Endothelial cell of umbilical vein (primary cell): ENCODE data around the gene CNR2. TPM values are rescaled to one million over a fixed set of nuclear protein-coding genes. Genes with fewer than 3 reads are reported as not detected.
"Not testable (repeated sequence)": the region's sequence is repeated elsewhere in the genome, so short reads cannot be mapped to it uniquely, and the experiment has no call there.

Source experiments
- BruUV-seq: library from RNA; stranded (reverse); fragments of 400-500 nt; replicated peaks from 2 replicates; lab custom pipeline; 2021; lab: Mats Ljungman, UMichigan
- CTCF ChIA-PET: fragments of 300-600, 350-600 bp; sonication (Branson Sonifier 250); formaldehyde crosslinking; loops from one replicate; lab custom pipeline; 2021; ENCODE audit warnings: antibody characterized with exemption, inconsistent platforms; lab: Charles Lee
- POLR2A ChIA-PET: fragments of 300-600, 350-600 bp; sonication (Branson Sonifier 250); formaldehyde crosslinking; loops from one replicate; lab custom pipeline; 2021; ENCODE audit warnings: antibody characterized with exemption, inconsistent platforms; lab: Charles Lee
- DNase-seq: peaks from one replicate; pipeline ENCODE4 v3.0.0-alpha.2; 2011; ENCODE audit warnings: low read depth, low spot score
- FAIRE-seq: peaks from 2 replicates; lab custom pipeline; 2011; peaks lifted over from hg19 to GRCh38; lab: Jason Lieb, UNC
- H2AFZ ChIP-seq: 2 replicates; pipeline ENCODE4 v1.6.0; 2012; ENCODE audit warnings: low read depth, low read length, control low read depth, inconsistent platforms
- H3K27ac ChIP-seq: 2 replicates; pipeline ENCODE4 v1.5.1; 2011; ENCODE audit warnings: low read depth, mild to moderate bottlenecking, control low read depth, low read length, moderate library complexity; ENCODE audit not compliant: insufficient read depth
- H3K27me3 ChIP-seq, 2 experiments: 2 replicates each; pipeline versions ENCODE4 v1.6.0 to v1.6.1; 2011; ENCODE audit warnings: low read length in 2 of 2, mixed read lengths in 1 of 2; ENCODE audit not compliant: control insufficient read depth in 2 of 2, insufficient read depth in 2 of 2
- H3K36me3 ChIP-seq, 2 experiments: 2 replicates in 1 of 2; 3 replicates in 1 of 2; pipeline ENCODE4 v1.5.1; 2011; ENCODE audit warnings: low read length in 2 of 2, mild to moderate bottlenecking in 1 of 2, moderate library complexity in 1 of 2; ENCODE audit not compliant: control insufficient read depth in 2 of 2, insufficient read depth in 2 of 2; ENCODE audit errors: extremely low read depth in 1 of 2
- H3K4me1 ChIP-seq: 3 replicates; pipeline ENCODE4 v1.5.1; 2011; ENCODE audit warnings: mild to moderate bottlenecking, low read length; ENCODE audit not compliant: control insufficient read depth, insufficient read depth; ENCODE audit errors: extremely low read depth
- H3K4me2 ChIP-seq: 2 replicates; pipeline ENCODE4 v1.6.1; 2011; ENCODE audit warnings: low read length, control low read depth, mixed read lengths; ENCODE audit not compliant: insufficient read depth
- H3K4me3 ChIP-seq, 3 experiments: fragments of 200-600 bp in 1 of 3; sonication (generic), shearing (Covaris generic) in 1 of 3; replicated peaks in 1 of 3; 2 replicates each; pipeline ENCODE4 v1.5.1; 2011 to 2016; ENCODE audit warnings: control low read depth in 3 of 3, low read length in 3 of 3, mild to moderate bottlenecking in 2 of 3, inconsistent platforms in 1 of 3, low read depth in 1 of 3, moderate library complexity in 1 of 3; ENCODE audit not compliant: insufficient read depth in 1 of 3
- H3K79me2 ChIP-seq: 2 replicates; pipeline ENCODE4 v1.6.0; 2012; ENCODE audit warnings: low read length, inconsistent platforms; ENCODE audit not compliant: control insufficient read depth, insufficient read depth
- H3K9ac ChIP-seq: replicated peaks from 2 replicates; pipeline ENCODE3; 2011; ENCODE audit warnings: low read length, control low read depth; ENCODE audit not compliant: insufficient read depth; ENCODE audit errors: extremely low read depth
- H3K9me1 ChIP-seq: replicated peaks from 3 replicates; pipeline ENCODE4 v1.6.0; 2011; ENCODE audit warnings: mild to moderate bottlenecking, low read length; ENCODE audit not compliant: control insufficient read depth, insufficient read depth; ENCODE audit errors: extremely low read depth
- H3K9me3 ChIP-seq: replicated peaks from 2 replicates; pipeline ENCODE4 v1.5.1; 2012; ENCODE audit warnings: low read length, inconsistent platforms; ENCODE audit not compliant: control insufficient read depth, insufficient read depth
- H4K20me1 ChIP-seq: replicated peaks from 2 replicates; pipeline ENCODE3; 2011; ENCODE audit warnings: mild to moderate bottlenecking, low read length; ENCODE audit not compliant: control insufficient read depth, insufficient read depth; ENCODE audit errors: extremely low read depth
- FOS ChIP-seq: IDR thresholded peaks from 2 replicates; pipeline ENCODE4 v1.6.1; 2011; ENCODE audit warnings: mild to moderate bottlenecking, low read length, moderate library complexity, borderline replicate concordance; ENCODE audit not compliant: insufficient read depth
- GATA2 ChIP-seq: IDR thresholded peaks from 2 replicates; pipeline ENCODE4 v1.7.0; 2011; ENCODE audit warnings: low read depth, mild to moderate bottlenecking, moderate library complexity, mixed read lengths, low read length; ENCODE audit not compliant: insufficient read length, insufficient read depth
- MYC ChIP-seq: IDR thresholded peaks from one replicate; pipeline ENCODE4 v1.6.1; 2011; ENCODE audit warnings: mild to moderate bottlenecking, low read depth, low read length
- POLR2A ChIP-seq: IDR thresholded peaks from 2 replicates; pipeline ENCODE4 v1.6.1; 2012; ENCODE audit warnings: low read depth, mild to moderate bottlenecking, control low read depth, low read length
- dilution Hi-C: fragments of 300-500 bp; cut with MboI; formaldehyde crosslinking; loops from one replicate; pipeline ENCODE4 v1.15.0; 2019; ENCODE audit warnings: low sequenced_read_pairs; ENCODE audit not compliant: extremely low pct_ligation_motif_present
- intact Hi-C: fragments of 100-400 bp; cut with micrococcal nuclease; formaldehyde crosslinking; loops from one replicate; pipeline ENCODE4 v1.10.0; 2022
- polyA plus RNA-seq, 4 experiments: library from polyadenylated mRNA; depleted of rRNA in 3 of 4; stranded (reverse) in 3 of 4; unstranded in 1 of 4; fragments of >200 nt; gene quantifications; 2 replicates each; pipeline versions ENCODE4 v1.2.1 to v1.2.3, GENCODE V29; 2011 to 2012; ENCODE audit warnings: missing spikeins in 1 of 4
- total RNA-seq: library from RNA; stranded (reverse); gene quantifications from 2 replicates; pipeline ENCODE4 v1.2.3, GENCODE V29; 2021
- TF ChIP-seq, protein P1 (sequence below), 2 donors: IDR thresholded peaks; 1 replicate in 1 of 2; 2 replicates in 1 of 2; pipeline ENCODE4 v1.5.1; 2011; ENCODE audit warnings: low read length in 2 of 2, mild to moderate bottlenecking in 2 of 2, moderate library complexity in 2 of 2, control low read depth in 1 of 2, inconsistent platforms in 1 of 2, low read depth in 1 of 2; ENCODE audit not compliant: insufficient read depth in 1 of 2; ENCODE audit errors: extremely low read depth in 1 of 2
- TF ChIP-seq, protein P2 (sequence below): IDR thresholded peaks from 2 replicates; pipeline ENCODE4 v1.6.1; 2011; ENCODE audit not compliant: insufficient read depth, insufficient read length

CNR2 gene
- total and polyA plus RNA-seq, 2 donors (not counting 3 experiments of a cell fraction or from before 2014, with no cell fraction given): not detected

DNA sequence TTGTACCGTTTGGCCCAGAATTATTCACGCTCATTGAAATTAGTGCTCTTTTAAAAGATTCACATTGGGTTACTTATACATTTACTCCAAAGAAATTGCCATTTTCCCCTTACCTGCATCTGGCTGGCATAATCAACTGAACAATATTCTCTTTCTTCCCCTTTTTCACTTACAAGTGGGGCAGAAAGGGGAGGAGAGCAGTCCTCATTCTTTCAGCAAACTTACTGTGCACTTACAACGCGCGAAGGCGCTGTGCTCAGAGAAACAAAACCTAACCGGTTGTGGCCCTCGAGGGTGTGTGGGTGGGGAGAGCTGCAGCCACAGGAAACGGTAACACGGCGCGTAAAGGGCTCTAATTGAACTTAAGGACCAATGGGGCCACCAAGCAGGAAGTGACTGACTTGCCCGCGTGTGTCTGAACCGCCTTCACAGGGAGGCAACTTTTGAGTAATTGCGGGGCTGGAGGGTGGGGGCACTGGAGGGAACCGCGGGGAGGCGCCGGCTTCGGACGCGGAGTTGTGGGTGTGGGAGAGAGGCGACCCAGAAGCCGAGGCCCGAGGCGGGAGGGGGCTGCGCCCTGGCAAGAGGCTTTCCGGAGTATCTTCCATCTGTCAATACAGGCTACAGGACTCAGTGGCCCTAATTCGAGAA lies 45.8 kb upstream of the CNR2 start:
- H2AFZ ChIP-seq: peak overlapping the region; percentile 66
- H3K79me2 ChIP-seq: peaks cover 24% of the 10 kb centered on the region
- DNase-seq (peak; percentile 93), FAIRE-seq (peak; percentile 92)
- H3K27ac ChIP-seq: peak overlapping the region; percentile 96
- ChIA-PET POLR2A (interaction anchor here (0.6 to 0.7 kb wide), 2 partner anchors 17 to 121 kb away, joined by 3 to 4 read pairs; no protein-coding TSS in a partner anchor), CTCF (interaction anchor here (0.6 to 3.3 kb wide), 5 partner anchors 50 to 84 kb away, joined by 3 to 42 read pairs (median 3); no protein-coding TSS in a partner anchor)
- dilution Hi-C loops (no loop called here), intact Hi-C loops (loop anchor here (1.0 to 5.0 kb wide), 10 partner anchors 21 to 763 kb away; partner anchors contain the start of genes FUCA1, GALE, HMGCL and MYOM3)
- H3K4me2 ChIP-seq: peak overlapping the region; percentile 84
- no peaks in the 10 kb centered on the region for H3K36me3 ChIP-seq
- TSS peak; percentile 53 for BruUV-seq
- H3K9me3 ChIP-seq: no peaks in the 10 kb centered on the region
- peak overlapping the region; percentile 43 to 67 (median 58) for H3K4me3 ChIP-seq
- peaks cover 1% of the 10 kb centered on the region for H4K20me1 ChIP-seq
- TF ChIP-seq, protein P1, sequence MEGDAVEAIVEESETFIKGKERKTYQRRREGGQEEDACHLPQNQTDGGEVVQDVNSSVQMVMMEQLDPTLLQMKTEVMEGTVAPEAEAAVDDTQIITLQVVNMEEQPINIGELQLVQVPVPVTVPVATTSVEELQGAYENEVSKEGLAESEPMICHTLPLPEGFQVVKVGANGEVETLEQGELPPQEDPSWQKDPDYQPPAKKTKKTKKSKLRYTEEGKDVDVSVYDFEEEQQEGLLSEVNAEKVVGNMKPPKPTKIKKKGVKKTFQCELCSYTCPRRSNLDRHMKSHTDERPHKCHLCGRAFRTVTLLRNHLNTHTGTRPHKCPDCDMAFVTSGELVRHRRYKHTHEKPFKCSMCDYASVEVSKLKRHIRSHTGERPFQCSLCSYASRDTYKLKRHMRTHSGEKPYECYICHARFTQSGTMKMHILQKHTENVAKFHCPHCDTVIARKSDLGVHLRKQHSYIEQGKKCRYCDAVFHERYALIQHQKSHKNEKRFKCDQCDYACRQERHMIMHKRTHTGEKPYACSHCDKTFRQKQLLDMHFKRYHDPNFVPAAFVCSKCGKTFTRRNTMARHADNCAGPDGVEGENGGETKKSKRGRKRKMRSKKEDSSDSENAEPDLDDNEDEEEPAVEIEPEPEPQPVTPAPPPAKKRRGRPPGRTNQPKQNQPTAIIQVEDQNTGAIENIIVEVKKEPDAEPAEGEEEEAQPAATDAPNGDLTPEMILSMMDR (IDR thresholded peaks at IDR 0.05; ENCODE audit: extremely low read depth in 1 of 2, insufficient read depth in 1 of 2, low read depth in 1 of 2, low read length in 2 of 2): peak; percentile 17 to 38
- peak; percentile 13 for TF ChIP-seq POLR2A
- TF ChIP-seq, protein P2, sequence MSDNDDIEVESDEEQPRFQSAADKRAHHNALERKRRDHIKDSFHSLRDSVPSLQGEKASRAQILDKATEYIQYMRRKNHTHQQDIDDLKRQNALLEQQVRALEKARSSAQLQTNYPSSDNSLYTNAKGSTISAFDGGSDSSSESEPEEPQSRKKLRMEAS: peak; percentile 37
- peak; percentile 41 for TF ChIP-seq FOS
- TF ChIP-seq MYC: no peak
- TF ChIP-seq GATA2: no peak
- H3K27me3 ChIP-seq: no peaks in the 10 kb centered on the region
- H3K9ac ChIP-seq: peak overlapping the region; percentile 100
- peaks cover 26% of the 10 kb centered on the region for H3K4me1 ChIP-seq
- no peaks in the 10 kb centered on the region for H3K9me1 ChIP-seq

DNA sequence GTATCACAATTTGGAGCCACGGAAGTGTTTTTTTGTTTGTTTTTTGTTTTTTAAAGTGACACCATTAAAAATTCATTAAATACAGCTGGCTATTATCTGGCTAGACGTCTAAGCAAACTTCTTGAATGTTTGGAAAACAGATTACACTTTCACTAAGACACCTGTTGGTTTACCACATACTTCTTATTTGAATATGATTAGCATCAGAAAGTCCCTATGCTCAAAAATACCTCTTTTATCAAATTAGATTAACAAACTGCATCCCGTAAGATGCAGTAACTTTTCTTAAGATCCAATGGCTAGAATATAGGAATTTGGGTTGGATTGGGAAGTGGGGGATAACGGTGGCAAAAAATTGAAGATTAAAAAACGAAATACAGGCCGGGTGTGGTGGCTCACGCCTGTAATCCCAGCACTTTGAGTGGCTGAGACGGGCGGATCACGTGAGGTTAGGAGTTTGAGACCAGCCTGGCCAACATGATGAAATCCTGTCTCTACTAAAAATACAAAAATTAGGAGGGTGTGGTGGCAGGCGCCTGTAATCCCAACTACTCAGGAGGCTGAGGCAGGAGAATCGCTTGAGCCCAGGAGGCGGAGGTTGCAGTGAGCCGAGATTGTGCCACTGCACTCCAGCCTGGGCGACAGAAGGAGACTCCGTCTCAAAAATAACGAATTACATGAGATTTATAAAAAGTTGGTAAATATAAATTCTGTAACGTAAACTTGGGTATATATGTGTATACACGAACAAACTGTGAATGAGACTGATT lies 45.1 kb upstream of the CNR2 start:
- H3K27me3 ChIP-seq, dilution Hi-C loops, H4K20me1 ChIP-seq, BruUV-seq, H3K9me1 ChIP-seq, H3K36me3 ChIP-seq, FAIRE-seq, H3K9me3 ChIP-seq, DNase-seq: not testable (repeated sequence)
- POLR2A ChIA-PET: interaction anchor here (0.7 kb wide), 1 partner anchor 120 kb away, joined by 4 read pairs; no protein-coding TSS in a partner anchor
- peak overlapping the region; percentile 84 for H3K4me2 ChIP-seq
- peak overlapping the region in 1 of 3 experiments; percentile 67 for H3K4me3 ChIP-seq
- peak overlapping the region; percentile 96 for H3K27ac ChIP-seq
- H3K4me1 ChIP-seq: peaks cover 26% of the 10 kb centered on the region
- peak overlapping the region; percentile 66 for H2AFZ ChIP-seq
- peaks cover 24% of the 10 kb centered on the region for H3K79me2 ChIP-seq
- CTCF ChIA-PET: interaction anchor here (1.4 to 5.8 kb wide), 2 partner anchors 22 to 70 kb away, joined by 4 to 30 read pairs; partner anchors contain the start of gene SRSF10
- intact Hi-C loops: loop anchor here (2.0 to 5.0 kb wide), 5 partner anchors 131 to 764 kb away; partner anchors contain the start of genes GALE, HMGCL and MYOM3
- peak overlapping the region; percentile 100 for H3K9ac ChIP-seq
